ENCODE measurements around the gene FAM181A. TPM values are rescaled to one million over a fixed set of nuclear protein-coding genes. Genes with fewer than 3 reads are reported as not detected.
A peak's percentile ranks its signal among the peaks of the same experiment; 100 is the strongest.

FAM181A gene
- polyA plus RNA-seq, 4 donors: not detected

DNA sequence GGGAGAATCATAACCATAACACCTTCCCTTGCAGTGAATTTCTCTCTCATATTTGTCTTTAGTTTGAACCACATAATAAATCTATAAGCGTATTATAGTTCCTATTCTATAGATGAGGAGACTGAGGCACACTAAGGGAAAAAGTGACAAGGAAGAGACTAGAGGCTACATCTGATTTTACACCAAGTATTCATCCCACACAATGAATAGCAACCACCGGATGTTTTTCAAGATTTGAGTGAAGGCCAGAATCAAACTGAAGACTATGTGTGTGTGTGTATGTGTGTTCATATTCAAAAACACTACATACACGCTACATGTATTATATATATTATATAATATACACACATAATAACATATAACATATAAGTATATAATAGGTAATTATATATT lies 44.5 kb downstream of the FAM181A start:
- H3K27ac ChIP-seq (ENCODE audit: low read depth in 1 of 3, low read length in 2 of 3): peak overlapping the region in 2 of 3 donors; percentile 28 to 78
- H3K4me3 ChIP-seq (ENCODE audit: low read depth in 1 of 3, low read length in 3 of 3): no peak overlapping the region
- H3K4me1 ChIP-seq (ENCODE audit: control insufficient read depth in 3 of 3, insufficient read depth in 2 of 3, low read depth in 1 of 3, low read length in 2 of 3): peaks cover 0 to 3% (median 0%) of the 10 kb centered on the region in 3 donors
- no peak for DNase-seq
- no peaks in the 10 kb centered on the region for H3K36me3 ChIP-seq (ENCODE audit: control insufficient read depth in 3 of 3, insufficient read depth in 2 of 3, low read depth in 1 of 3, low read length in 3 of 3)
- WGBS, 3 donors: 63 to 82% (median 66%) methylated on average over 3 of the region's 3 CpGs
- H3K9me3 ChIP-seq (ENCODE audit: control insufficient read depth in 2 of 2, insufficient read depth in 1 of 2, low read depth in 1 of 2, low read length in 1 of 2): no peaks in the 10 kb centered on the region
- no peaks in the 10 kb centered on the region for H3K27me3 ChIP-seq (ENCODE audit: control insufficient read depth in 3 of 3, insufficient read depth in 3 of 3, low read length in 3 of 3)
- no peak for FAIRE-seq

DNA sequence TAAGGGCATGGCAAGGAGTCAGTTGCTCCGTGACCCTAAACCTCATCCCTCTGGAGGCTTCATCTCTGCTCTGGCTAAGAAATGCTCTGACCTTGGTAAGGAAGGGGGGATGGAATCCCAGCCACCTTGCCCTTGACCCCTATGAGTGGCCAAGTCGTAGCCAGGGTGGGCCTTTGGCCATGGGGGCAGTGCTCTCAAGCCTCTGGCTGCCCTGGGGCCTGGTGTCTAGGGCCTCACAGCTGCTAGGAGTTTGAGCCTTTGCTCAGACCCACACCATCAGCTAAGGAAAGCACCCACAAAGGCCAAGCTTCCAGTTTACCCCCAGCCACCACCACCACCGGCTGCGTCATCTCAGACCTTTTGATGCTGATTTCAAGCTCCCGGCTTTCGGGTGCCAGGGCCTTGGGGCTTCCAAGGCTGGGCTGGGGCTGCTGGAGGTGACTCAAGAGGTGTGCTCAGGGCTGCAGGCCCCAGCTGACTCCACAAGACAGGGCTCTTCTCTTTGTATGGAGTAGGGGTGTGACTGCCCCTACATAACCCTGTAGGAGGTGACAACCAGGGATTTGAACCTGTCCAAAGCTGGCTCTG lies 45.6 kb downstream of the FAM181A start:
- H3K27ac ChIP-seq (ENCODE audit: low read depth in 1 of 3, low read length in 2 of 3): peak overlapping the region in 2 of 3 donors; percentile 19 to 66
- DNase-seq: no peak
- H3K4me3 ChIP-seq (ENCODE audit: low read depth in 1 of 3, low read length in 3 of 3): no peak overlapping the region
- H3K36me3 ChIP-seq (ENCODE audit: control insufficient read depth in 3 of 3, insufficient read depth in 2 of 3, low read depth in 1 of 3, low read length in 3 of 3): no peaks in the 10 kb centered on the region
- no peaks in the 10 kb centered on the region for H3K27me3 ChIP-seq (ENCODE audit: control insufficient read depth in 3 of 3, insufficient read depth in 3 of 3, low read length in 3 of 3)
- FAIRE-seq: no peak
- H3K9me3 ChIP-seq (ENCODE audit: control insufficient read depth in 2 of 2, insufficient read depth in 1 of 2, low read depth in 1 of 2, low read length in 1 of 2): no peaks in the 10 kb centered on the region
- H3K4me1 ChIP-seq (ENCODE audit: control insufficient read depth in 3 of 3, insufficient read depth in 2 of 3, low read depth in 1 of 3, low read length in 2 of 3): peaks cover 0 to 7% (median 0%) of the 10 kb centered on the region in 3 donors
- 77 to 89% (median 78%) methylated on average over 6 of the region's 6 CpGs for WGBS, 3 donors

GRCh38 chr14:93973607-93974006 lies 46.5 kb downstream of the FAM181A start:
- H3K4me1 ChIP-seq (ENCODE audit: control insufficient read depth in 3 of 3, insufficient read depth in 2 of 3, low read depth in 1 of 3, low read length in 2 of 3): peaks cover 0 to 7% (median 0%) of the 10 kb centered on the region in 3 donors
- H3K9me3 ChIP-seq (ENCODE audit: control insufficient read depth in 2 of 2, insufficient read depth in 1 of 2, low read depth in 1 of 2, low read length in 1 of 2): no peaks in the 10 kb centered on the region
- peak overlapping the region in 1 of 3 donors; percentile 24 for H3K27ac ChIP-seq (ENCODE audit: low read depth in 1 of 3, low read length in 2 of 3)
- WGBS, 3 donors: 74 to 94% (median 79%) methylated on average over 5 to 6 of the region's 6 CpGs
- no peaks in the 10 kb centered on the region for H3K36me3 ChIP-seq (ENCODE audit: control insufficient read depth in 3 of 3, insufficient read depth in 2 of 3, low read depth in 1 of 3, low read length in 3 of 3)
- no peak for FAIRE-seq
- no peaks in the 10 kb centered on the region for H3K27me3 ChIP-seq (ENCODE audit: control insufficient read depth in 3 of 3, insufficient read depth in 3 of 3, low read length in 3 of 3)
- DNase-seq: no peak
- H3K4me3 ChIP-seq (ENCODE audit: low read depth in 1 of 3, low read length in 3 of 3): peak overlapping the region in 1 of 3 donors; percentile 23

DNA sequence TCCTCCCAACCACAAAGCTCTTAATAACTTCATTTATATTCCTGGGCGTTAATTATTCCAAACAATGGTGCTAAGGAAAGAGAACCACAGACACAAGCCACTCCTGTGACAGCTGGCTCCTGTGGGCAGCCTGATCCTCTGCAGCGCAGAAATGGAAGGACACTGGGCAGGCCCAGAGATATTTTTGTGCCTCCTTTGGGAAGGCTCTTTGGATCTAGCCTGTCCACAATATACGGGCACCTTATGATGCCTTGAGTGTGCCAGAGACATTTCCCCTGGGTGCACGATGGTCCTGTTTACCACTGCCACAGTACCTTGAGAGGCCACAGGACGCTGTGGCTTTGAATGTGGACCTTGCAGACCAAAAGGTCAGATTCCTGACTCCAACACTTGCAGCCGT lies 47.2 kb downstream of the FAM181A start:
- H3K27ac ChIP-seq (ENCODE audit: low read depth in 1 of 3, low read length in 2 of 3): peak overlapping the region in 1 of 3 donors; percentile 45
- no peaks in the 10 kb centered on the region for H3K36me3 ChIP-seq (ENCODE audit: control insufficient read depth in 3 of 3, insufficient read depth in 2 of 3, low read depth in 1 of 3, low read length in 3 of 3)
- 78 to 84% (median 82%) methylated on average over 6 of the region's 6 CpGs for WGBS, 3 donors
- no peak for FAIRE-seq
- H3K4me1 ChIP-seq (ENCODE audit: control insufficient read depth in 3 of 3, insufficient read depth in 2 of 3, low read depth in 1 of 3, low read length in 2 of 3): peaks cover 0 to 7% (median 0%) of the 10 kb centered on the region in 3 donors
- H3K9me3 ChIP-seq (ENCODE audit: control insufficient read depth in 2 of 2, insufficient read depth in 1 of 2, low read depth in 1 of 2, low read length in 1 of 2): no peaks in the 10 kb centered on the region
- peak overlapping the region in 1 of 3 donors; percentile 13 for H3K4me3 ChIP-seq (ENCODE audit: low read depth in 1 of 3, low read length in 3 of 3)
- no peak for DNase-seq
- H3K27me3 ChIP-seq (ENCODE audit: control insufficient read depth in 3 of 3, insufficient read depth in 3 of 3, low read length in 3 of 3): no peaks in the 10 kb centered on the region

DNA sequence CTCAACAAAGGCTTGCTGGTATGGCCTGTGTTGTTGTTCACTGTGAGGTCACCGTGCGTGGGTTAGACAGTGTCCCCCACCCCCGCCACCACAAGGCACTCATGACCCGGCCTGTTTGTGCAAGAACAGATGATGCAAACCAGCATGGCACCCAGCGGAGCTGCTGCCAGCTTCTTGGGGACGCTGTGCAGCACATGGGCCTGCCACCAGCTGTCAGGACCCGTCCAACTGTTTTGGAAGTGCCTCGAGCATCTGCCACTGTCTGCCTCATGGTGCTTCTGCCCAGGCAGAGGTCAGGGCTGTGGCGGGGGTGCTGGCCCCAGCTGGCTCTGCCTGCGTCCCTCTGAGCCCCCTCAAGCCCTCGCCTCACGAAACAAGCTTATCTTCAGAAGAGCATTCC lies 47.7 kb downstream of the FAM181A start:
- Histone ChIP-seq H3K9me3 (ENCODE audit: control insufficient read depth in 2 of 2, insufficient read depth in 1 of 2, low read depth in 1 of 2, low read length in 1 of 2) (no peaks in the 10 kb centered on the region), H3K4me1 (ENCODE audit: control insufficient read depth in 3 of 3, insufficient read depth in 2 of 3, low read depth in 1 of 3, low read length in 2 of 3) (peaks cover 0 to 6% (median 0%) of the 10 kb centered on the region in 3 donors), H3K4me3 (ENCODE audit: low read depth in 1 of 3, low read length in 3 of 3) (peak overlapping the region in 1 of 3 donors; percentile 13), H3K36me3 (ENCODE audit: control insufficient read depth in 3 of 3, insufficient read depth in 2 of 3, low read depth in 1 of 3, low read length in 3 of 3) (no peaks in the 10 kb centered on the region), H3K27ac (ENCODE audit: low read depth in 1 of 3, low read length in 2 of 3) (peak overlapping the region in 2 of 3 donors; percentile 38 to 56), H3K27me3 (ENCODE audit: control insufficient read depth in 3 of 3, insufficient read depth in 3 of 3, low read length in 3 of 3) (no peaks in the 10 kb centered on the region)
- FAIRE-seq: no peak
- no peak for DNase-seq
- WGBS, 3 donors: 73 to 86% (median 85%) methylated on average over 12 of the region's 12 CpGs

DNA sequence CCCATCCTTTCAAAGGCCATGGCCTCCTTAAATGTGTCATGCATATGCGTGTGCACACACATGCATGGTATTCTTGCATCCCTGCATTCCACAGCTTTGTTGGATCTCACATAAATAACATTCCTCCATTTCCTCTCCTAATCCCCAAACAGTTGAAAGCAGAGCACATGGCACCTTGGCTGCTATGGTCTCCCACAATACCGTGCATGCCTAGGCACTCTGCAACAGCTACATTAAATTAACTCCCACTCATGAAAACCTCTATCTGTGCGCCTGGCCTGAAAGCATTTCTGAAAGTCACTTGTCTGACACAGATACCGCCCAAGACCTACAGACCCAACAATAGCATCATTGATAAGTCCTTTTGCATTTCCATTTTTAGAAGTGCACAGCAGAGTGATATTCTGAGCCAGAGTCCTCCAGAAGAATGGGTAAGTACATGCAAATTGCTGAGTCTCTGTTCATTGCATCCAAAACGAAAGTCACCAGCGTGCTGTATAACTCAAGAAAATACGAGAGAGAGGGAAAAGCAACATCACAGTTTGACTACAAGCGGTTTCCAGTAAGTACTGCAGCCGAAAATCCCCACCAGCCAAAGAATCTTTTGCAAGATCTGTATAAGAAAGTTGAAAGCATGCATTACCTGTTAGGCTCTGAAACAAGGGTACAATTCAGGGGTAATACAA lies 48.8 kb downstream of the FAM181A start:
- no peak for FAIRE-seq
- Histone ChIP-seq H3K36me3 (ENCODE audit: control insufficient read depth in 3 of 3, insufficient read depth in 2 of 3, low read depth in 1 of 3, low read length in 3 of 3) (no peaks in the 10 kb centered on the region), H3K9me3 (ENCODE audit: control insufficient read depth in 2 of 2, insufficient read depth in 1 of 2, low read depth in 1 of 2, low read length in 1 of 2) (no peaks in the 10 kb centered on the region), H3K4me1 (ENCODE audit: control insufficient read depth in 3 of 3, insufficient read depth in 2 of 3, low read depth in 1 of 3, low read length in 2 of 3) (peaks cover 0 to 3% (median 0%) of the 10 kb centered on the region in 3 donors), H3K27ac (ENCODE audit: low read depth in 1 of 3, low read length in 2 of 3) (peak overlapping the region; percentile 17 to 56 (median 56)), H3K4me3 (ENCODE audit: low read depth in 1 of 3, low read length in 3 of 3) (peak overlapping the region in 2 of 3 donors; percentile 13 to 32), H3K27me3 (ENCODE audit: control insufficient read depth in 3 of 3, insufficient read depth in 3 of 3, low read length in 3 of 3) (no peaks in the 10 kb centered on the region)
- WGBS, 3 donors: 51 to 61% (median 52%) methylated on average over 9 of the region's 9 CpGs
- no peak for DNase-seq

DNA sequence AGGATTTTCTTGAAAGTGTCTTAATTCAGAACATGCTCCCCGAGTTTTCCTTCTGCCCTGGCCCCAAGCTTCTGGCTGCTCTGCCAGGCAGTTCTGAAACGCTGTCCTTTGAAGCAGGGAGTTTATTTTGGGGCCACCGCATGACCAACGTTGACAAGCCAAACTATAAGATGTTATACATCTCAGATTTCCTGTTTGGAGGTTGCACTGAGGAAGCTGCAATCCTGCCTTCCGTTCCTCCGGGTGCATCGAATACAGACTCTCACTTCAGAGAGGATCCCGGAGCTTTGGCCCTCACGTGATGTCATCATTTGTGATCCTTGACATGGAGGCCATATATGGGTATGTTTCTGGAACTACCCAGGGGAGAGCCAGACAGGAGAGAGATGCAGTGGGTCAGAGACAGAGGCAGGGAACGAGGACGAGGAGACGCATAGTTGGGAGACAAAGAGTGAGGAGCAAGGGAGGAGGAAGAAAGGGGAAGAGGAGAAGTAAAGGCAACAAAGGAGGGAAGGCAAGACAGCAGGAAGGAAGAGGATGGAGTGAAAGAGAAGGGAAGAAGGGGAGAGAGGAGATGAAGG lies 49.4 kb downstream of the FAM181A start, which contains the start of gene ASB2:
Gene ASB2 (minus strand): TSS at position 94 of the 581 bp plus-strand sequence. CDS start 12,031 bp downstream, outside the sequence.
- no peaks in the 10 kb centered on the region for H3K36me3 ChIP-seq (ENCODE audit: control insufficient read depth in 3 of 3, insufficient read depth in 2 of 3, low read depth in 1 of 3, low read length in 3 of 3)
- DNase-seq (no peak), FAIRE-seq (no peak)
- H3K4me1 ChIP-seq (ENCODE audit: control insufficient read depth in 3 of 3, insufficient read depth in 2 of 3, low read depth in 1 of 3, low read length in 2 of 3): peaks cover 0 to 3% (median 0%) of the 10 kb centered on the region in 3 donors
- H3K4me3 ChIP-seq (ENCODE audit: low read depth in 1 of 3, low read length in 3 of 3): peak within 1 kb of the TSS in 2 of 3 donors; percentile 13 to 32
- 26 to 62% (median 42%) methylated on average over 12 of the region's 12 CpGs for WGBS, 3 donors
- no peaks in the 10 kb centered on the region for H3K9me3 ChIP-seq (ENCODE audit: control insufficient read depth in 2 of 2, insufficient read depth in 1 of 2, low read depth in 1 of 2, low read length in 1 of 2)
- no peaks in the 10 kb centered on the region for H3K27me3 ChIP-seq (ENCODE audit: control insufficient read depth in 3 of 3, insufficient read depth in 3 of 3, low read length in 3 of 3)
- peak within 1 kb of the TSS; percentile 53 to 56 (median 56) for H3K27ac ChIP-seq (ENCODE audit: low read depth in 1 of 3, low read length in 2 of 3)

DNA sequence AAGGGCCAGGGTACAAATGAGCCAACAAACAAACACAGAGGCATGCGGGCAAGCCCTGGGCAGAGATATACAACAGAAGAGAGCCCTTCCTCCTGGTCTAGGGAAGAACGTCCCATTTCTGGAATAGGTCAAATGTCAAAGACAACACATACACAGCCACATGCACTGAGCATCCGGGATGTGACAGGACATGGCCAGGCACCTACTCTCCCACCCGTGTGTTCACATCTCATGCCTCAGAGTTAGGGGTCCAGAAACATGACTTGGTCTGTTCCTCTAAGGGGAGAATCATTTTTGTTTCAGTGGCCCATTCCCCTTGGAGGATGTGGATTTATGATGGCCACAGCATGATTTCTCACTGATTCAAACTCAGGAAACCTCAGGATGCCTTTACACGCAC lies 50.0 kb downstream of the FAM181A start:
- WGBS, 3 donors: 63 to 70% (median 68%) methylated on average over 5 of the region's 5 CpGs
- Histone ChIP-seq H3K4me1 (ENCODE audit: control insufficient read depth in 3 of 3, insufficient read depth in 2 of 3, low read depth in 1 of 3, low read length in 2 of 3) (peaks cover 0 to 3% (median 0%) of the 10 kb centered on the region in 3 donors), H3K36me3 (ENCODE audit: control insufficient read depth in 3 of 3, insufficient read depth in 2 of 3, low read depth in 1 of 3, low read length in 3 of 3) (no peaks in the 10 kb centered on the region), H3K4me3 (ENCODE audit: low read depth in 1 of 3, low read length in 3 of 3) (no peak overlapping the region), H3K9me3 (ENCODE audit: control insufficient read depth in 2 of 2, insufficient read depth in 1 of 2, low read depth in 1 of 2, low read length in 1 of 2) (no peaks in the 10 kb centered on the region), H3K27ac (ENCODE audit: low read depth in 1 of 3, low read length in 2 of 3) (peak overlapping the region; percentile 53 to 56 (median 56)), H3K27me3 (ENCODE audit: control insufficient read depth in 3 of 3, insufficient read depth in 3 of 3, low read length in 3 of 3) (no peaks in the 10 kb centered on the region)
- DNase-seq: no peak
- no peak for FAIRE-seq

All from small intestine (tissue), 7 donors.